Jurkat, Clone E6-1 (cell line): ENCODE measurements around the gene GPT2. TPM values are rescaled to one million over a fixed set of nuclear protein-coding genes. Genes with fewer than 3 reads are reported as not detected.

Source experiments
- DNase-seq: peaks from one replicate; pipeline ENCODE4 v3.0.0-alpha.2; 2011; ENCODE audit warnings: low read depth, low spot score
- H3K4me3 ChIP-seq: 2 replicates; pipeline ENCODE4 v1.5.1; 2011; ENCODE audit warnings: mild to moderate bottlenecking, low read length, control low read depth, moderate library complexity
- polyA plus RNA-seq: library from polyadenylated mRNA; unstranded; fragments of >200 nt; gene quantifications from one replicate; pipeline ENCODE4 v1.2.1, GENCODE V29; 2012; ENCODE audit warnings: missing spikeins; ENCODE audit not compliant: insufficient read length, insufficient read depth

Gene GPT2
- polyA plus RNA-seq, result 20.6 TPM

DNA sequence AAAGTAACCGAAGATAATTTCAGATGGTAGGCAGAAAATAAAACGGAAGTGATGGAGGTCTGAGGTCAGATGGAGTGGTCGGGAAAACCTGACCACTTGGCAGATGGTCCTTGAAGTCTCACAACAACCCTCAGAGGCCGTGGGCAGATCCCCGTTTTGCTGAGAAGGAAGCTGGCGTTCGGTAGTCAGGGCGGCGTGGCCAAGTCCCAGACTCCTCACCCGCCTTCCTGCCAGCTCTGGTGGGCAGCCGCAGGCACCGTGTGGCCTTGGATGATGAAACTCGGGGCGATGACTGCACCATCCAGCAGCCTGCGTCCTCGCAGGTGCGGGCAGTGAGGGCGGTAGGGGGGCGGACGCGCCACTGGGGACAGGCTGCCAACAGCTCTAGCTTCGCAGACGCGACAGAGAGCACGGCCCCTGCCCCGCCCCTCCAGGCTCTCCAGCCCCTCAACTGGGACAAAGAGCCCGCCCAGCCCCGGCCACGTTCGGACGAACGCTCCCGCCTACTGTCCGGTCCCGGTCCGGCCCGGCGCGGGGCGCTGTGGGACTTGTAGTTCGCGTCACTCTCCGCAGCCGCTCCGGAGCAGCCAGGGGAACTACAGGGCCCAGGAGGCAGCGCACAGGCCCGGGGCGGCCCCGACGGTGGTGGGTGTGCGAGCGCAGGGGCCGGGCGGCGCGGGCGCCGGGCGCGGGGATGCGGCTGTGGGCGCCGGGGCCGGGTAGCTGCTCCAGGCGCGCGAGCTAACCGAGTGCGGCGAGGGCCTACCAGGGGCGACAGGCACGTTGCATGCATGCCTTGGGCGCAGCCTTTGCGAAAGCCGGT, at the start of gene GPT2:
Gene GPT2 (plus strand): TSS at position 673 of the 823 bp plus-strand sequence. CDS start 354 bp downstream, outside the sequence.
- peak within 1 kb of the TSS; percentile 60 for H3K4me3 ChIP-seq
- peak; percentile 24 for DNase-seq

DNA sequence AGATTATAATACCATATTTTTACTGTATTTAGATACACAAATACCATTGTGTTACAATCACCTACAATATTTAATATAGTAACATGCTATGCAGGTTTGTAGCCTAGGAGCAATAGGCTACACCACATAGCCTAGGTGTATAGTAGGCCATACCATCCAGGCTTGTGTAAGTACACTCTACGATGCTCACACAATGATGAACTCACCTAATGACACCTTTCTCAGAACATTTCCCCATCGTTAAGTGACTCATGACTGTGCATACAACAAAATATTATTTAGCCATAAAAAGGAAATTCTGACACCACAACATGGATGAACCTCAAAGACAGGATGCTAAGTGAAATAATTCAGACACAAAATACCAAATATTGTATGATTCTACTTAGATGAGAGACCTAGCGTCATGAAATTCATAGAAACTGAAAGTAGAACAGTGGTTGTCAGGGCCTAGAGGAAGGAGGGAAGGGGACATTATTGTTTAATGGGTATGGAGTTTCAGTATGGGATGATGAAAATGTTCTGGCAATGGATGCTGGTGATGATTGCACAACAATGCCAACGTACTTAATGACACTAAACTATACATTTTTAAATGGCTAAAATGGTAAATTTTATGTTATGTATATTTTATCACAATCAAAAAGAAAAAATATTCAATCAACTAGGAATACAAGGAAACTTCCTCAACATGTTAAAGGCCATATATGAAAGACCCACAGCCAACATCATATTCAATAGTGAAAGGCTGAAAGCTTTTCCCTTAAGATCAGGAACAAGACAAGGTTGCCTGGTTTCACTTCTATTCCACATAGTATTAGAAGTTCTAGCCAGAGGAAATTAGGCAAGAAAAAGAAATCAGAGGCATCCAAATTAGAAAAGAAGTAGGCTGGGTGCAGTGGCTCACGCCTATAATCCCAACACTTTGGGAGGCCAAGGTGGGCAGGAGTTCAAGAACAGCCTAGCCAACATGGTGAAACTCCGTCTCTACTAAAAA, 47.3 kb upstream of the GPT2 start:
- no peak for DNase-seq

DNA sequence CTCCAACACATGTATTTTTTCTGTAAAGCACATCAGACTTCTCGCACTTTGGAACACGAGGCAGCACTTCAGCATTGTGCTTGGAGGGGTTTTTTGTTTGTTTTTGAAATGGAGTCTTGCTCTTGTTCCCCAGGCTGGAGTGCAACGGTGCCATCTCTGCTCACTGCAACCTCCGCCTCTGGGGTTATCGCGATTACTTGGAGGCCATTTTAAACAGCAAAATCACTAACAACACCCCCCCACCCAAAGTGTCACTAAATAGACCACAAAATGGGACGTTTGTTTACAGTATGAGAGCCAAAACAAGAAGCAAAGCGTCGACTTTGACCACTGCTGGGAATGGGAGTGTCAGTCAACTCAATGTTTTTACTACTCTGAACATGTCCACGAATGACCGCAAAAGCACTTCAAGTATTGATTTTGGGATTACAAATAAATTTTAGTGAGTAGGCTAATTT, 44.1 kb upstream of the GPT2 start:
- H3K4me3 ChIP-seq, result no peak overlapping the region
- DNase-seq, result no peak

More for the DNA sequence above, 47.3 kb upstream of the GPT2 start:
- H3K4me3 ChIP-seq, result no peak overlapping the region

DNA sequence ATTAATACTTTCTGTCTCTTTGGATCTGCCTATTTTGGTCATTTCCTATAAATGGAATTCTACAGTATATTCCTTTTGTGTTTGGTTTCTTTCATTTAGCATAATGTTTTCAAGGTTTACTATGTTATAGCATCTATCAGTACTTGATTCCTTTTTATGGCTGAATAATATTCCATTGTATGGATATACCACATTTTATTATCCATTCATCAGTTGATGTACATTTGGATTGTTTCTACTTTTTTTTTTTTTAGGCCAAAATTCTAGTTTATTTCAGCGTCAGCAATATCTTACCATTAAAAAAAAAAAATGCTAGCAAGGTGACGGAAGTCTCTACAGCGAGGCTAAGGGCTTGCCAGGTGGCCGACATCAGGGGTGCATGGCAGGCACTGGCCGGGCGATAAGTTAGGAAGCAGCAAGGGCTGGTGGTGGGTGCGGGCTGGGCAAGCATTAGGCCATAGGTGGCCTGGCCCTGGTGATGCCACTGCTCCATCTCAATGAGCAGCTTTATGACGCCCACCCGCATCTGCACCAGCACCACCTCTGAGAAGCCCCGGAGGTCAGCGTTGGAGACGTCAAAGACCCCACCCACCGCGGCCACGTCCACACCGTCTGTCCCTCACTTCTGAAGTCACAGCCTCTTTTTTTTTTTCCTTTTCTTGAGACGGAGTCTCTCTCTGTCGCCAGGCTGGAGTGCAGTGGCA, 41.8 kb upstream of the GPT2 start:
- H3K4me3 ChIP-seq, result no peak overlapping the region
- DNase-seq, result no peak

GRCh38 chr16:46843898-46844642, 40.1 kb upstream of the GPT2 start:
- H3K4me3 ChIP-seq, result no peak overlapping the region

DNA sequence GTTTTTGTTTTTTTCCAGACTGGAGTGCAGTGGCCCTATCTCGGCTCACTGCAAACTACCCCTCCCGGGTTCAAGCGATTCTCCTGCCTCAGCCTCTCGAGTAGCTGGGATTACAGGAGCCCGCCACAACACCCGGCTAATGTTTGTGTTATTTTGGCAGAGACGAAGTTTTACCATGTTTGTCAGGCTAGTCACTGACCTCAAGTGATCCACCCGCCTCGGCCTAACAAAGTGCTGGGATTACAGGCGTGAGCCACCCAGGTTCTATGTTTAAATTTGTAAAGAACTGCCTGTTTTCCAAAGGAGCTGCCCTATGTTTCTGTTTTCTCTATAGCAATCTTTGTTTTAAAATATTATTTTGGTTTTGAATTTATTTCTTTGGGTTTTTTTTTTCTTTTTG, 39.4 kb upstream of the GPT2 start:
- DNase-seq, result no peak
- no peak overlapping the region for H3K4me3 ChIP-seq

More at GRCh38 chr16:46843898-46844642, 40.1 kb upstream of the GPT2 start:
- DNase-seq, result no peak

- DNase-seq, result no peak
- H3K4me3 ChIP-seq, result no peak overlapping the region
Measured at GRCh38 chr16:46845952-46846351, 38.2 kb upstream of the GPT2 start.

- no peak overlapping the region for H3K4me3 ChIP-seq
Measured at GRCh38 chr16:46848768-46849764, 35.1 kb upstream of the GPT2 start.

DNA sequence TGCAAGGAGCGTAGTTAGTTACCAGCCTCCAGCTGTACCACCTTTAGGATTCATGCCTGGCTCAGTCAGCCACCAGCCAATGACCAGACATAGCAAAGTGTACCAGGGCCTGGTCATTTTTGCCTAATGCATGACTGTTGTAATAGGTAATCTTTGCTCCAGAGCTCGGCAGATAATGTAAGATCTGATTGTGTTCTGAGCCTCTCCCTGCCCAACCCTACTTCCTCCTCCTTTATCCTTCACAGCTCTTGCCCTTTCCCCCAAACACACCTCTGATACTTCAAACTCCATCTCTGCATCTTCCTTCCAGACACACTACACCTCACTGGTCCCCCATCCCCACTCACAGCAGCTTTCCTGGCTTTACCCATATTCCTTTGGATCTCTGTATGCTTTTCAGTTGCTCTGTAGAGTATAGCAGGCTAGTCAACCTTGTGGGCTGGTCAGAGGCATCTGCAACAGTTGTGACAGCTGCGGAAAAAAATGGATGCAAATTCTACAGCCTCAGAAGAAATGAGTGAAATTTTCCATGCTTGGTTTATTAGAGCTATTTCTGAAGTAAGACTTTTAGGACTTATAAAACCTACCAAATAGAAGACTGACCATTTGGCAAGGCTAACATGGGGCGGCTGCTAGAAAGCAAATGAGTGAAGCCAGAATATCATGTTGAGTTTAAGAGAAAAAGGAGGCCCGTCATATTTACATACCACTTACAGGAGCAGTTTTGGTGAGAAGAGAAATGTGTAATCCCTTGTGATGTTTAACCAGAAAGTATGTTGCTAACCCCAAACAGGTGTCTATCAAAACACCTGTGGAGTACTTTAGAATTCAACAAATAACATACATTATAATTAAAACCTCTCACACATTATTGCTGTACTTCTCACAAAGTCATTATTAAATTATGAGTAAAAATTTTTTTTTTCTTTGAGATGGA, 33.3 kb upstream of the GPT2 start:
- no peak for DNase-seq
- no peak overlapping the region for H3K4me3 ChIP-seq

More at GRCh38 chr16:46848768-46849764, 35.1 kb upstream of the GPT2 start:
- DNase-seq, result no peak

- no peak for DNase-seq
Measured at GRCh38 chr16:46852130-46852529, 32.0 kb upstream of the GPT2 start.

DNA sequence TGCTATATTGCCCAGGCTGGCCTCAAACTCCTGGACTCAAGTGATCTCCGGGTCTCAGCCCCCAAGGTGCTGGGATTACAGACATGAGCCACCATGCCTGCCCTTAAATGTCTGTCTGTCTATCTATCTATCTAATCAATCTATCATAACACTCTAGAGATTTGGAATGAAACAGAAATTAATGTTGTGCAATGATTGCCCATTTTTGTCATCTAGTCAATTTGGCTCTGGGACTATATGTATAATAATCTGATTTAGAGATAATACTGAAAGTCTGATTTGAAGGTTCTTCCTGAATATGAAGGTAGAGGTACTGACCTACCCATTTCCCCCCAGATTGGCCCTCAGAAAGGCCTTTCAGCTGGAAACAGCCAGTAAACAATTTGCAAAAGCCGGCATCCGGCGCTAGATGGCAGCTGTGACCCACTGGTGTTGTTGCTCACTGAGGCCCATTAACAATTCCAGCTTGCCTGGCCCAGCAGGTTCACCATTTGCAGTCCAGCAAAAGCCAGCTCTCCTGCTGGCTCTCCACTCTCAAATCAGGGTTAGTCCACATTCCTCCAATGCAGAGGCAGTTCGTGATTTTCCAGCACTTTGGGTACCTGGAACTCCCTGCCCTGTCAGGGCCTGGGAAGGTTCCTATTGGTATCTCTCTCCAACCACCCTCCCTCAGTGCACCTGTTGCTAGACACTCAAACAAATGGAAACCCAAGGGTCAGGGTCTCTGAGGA, 30.3 kb upstream of the GPT2 start:
- no peak overlapping the region for H3K4me3 ChIP-seq
- no peak for DNase-seq

More at GRCh38 chr16:46852130-46852529, 32.0 kb upstream of the GPT2 start:
- no peak overlapping the region for H3K4me3 ChIP-seq

GRCh38 chr16:46854846-46855245, 29.3 kb upstream of the GPT2 start:
- no peak overlapping the region for H3K4me3 ChIP-seq
- DNase-seq, result no peak

DNA sequence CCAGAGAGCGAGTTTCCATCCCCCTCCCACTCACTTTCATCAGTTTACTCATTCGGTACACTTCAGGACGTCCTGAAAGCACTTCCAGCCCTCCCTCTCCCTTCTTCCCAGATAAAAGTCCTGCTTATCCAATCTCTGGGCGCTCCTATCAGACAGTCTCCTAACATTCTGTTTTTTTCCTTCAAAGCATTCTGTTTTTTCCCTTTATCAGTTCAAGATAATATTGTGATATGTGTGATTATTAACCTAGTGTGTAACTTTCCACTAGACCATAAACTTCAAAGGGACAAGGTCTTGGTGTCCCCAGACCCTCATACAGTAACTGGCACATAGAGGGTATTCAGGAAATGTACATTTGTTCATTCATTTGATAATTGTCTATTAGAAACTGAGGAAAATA, 28.8 kb upstream of the GPT2 start:
- DNase-seq, result no peak
- H3K4me3 ChIP-seq, result no peak overlapping the region

GRCh38 chr16:46857368-46857945, 26.7 kb upstream of the GPT2 start:
- DNase-seq, result peak; percentile 24
- H3K4me3 ChIP-seq, result no peak overlapping the region

DNA sequence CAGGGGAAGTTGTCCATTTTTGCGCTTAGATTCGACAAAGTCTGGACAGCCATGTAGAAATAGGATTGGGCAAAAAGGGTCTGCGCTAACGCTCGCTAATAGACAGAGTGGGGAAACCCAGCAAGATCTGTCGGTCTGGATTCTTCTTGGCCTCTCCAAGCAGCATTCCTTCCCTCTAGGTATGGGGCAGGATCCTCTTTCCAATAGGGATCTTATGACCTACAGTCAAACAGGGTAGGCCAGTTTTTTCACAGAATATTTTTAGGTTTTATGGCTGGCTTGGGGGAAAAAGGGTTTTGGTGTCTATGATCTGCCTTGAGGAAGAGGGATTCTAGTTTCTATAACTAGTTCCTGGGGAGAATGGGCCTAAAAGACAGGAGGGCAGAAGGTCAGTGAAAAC, 26.0 kb upstream of the GPT2 start:
- DNase-seq, result no peak
- no peak overlapping the region for H3K4me3 ChIP-seq
